HepG2 (cell line): Measurements from ENCODE around the gene RIN3. TPM values are rescaled to one million over a fixed set of nuclear protein-coding genes. Genes with fewer than 3 reads are reported as not detected.
A peak's percentile ranks its signal among the peaks of the same experiment; 100 is the strongest.

Experiments
- ATAC-seq: fragments of 200-7000 bp; cut with Tn5 transposase; 3 replicates; pipeline ENCODE4 v1.9.1; 2020; ENCODE audit warnings: mild to moderate bottlenecking, moderate library complexity
- BruUV-seq: library from RNA; stranded (reverse); fragments of 400-500 nt; replicated peaks from 2 replicates; lab custom pipeline; 2021; lab: Mats Ljungman, UMichigan
- CTCF ChIA-PET: fragments of 300-600 bp; formaldehyde crosslinking; extraction: SDS; loops from one replicate; lab custom pipeline; 2021; ENCODE audit warnings: low total read pairs, inconsistent platforms, low intra/inter-chr PET ratio; lab: Yijun Ruan, JAX
- POLR2A ChIA-PET: fragments of 350-600 bp; sonication (Branson Sonifier 250); formaldehyde crosslinking; loops from one replicate; lab custom pipeline; 2020; ENCODE audit warnings: antibody characterized with exemption, inconsistent platforms; lab: Yijun Ruan, JAX
- DNase-seq: peaks from one replicate; pipeline ENCODE4 v3.0.0-alpha.2; 2015; ENCODE audit warnings: low spot score
- FAIRE-seq: peaks from 3 replicates; lab custom pipeline; 2011; peaks lifted over from hg19 to GRCh38; lab: Jason Lieb, UNC
- H2AFZ ChIP-seq: one replicate; pipeline ENCODE4 v1.6.1; 2011; ENCODE audit warnings: low read length, inconsistent platforms
- H3K27ac ChIP-seq: fragments of 300-600 bp; 3 replicates; pipeline ENCODE4 v1.8.0; 2011; ENCODE audit warnings: mixed run types, mild to moderate bottlenecking, mixed read lengths, low read length, inconsistent platforms; ENCODE audit not compliant: insufficient read depth; ENCODE audit errors: extremely low read length
- H3K27me3 ChIP-seq, 2 experiments: fragments of 200-600 bp in 1 of 2; 2 replicates in 1 of 2; 3 replicates in 1 of 2; pipeline versions ENCODE4 v1.6.0 to v1.8.0; 2011; ENCODE audit warnings: low read length in 2 of 2, mild to moderate bottlenecking in 2 of 2, moderate library complexity in 2 of 2, inconsistent platforms in 1 of 2; ENCODE audit not compliant: insufficient read depth in 2 of 2, control insufficient read depth in 1 of 2
- H3K36me3 ChIP-seq, 2 experiments: fragments of 200-600 bp in 1 of 2; replicated peaks in 1 of 2; 2 replicates in 1 of 2; 3 replicates in 1 of 2; pipeline versions ENCODE4 v1.5.1 to v1.8.0; 2011; ENCODE audit warnings: low read length in 2 of 2, inconsistent platforms in 1 of 2; ENCODE audit not compliant: insufficient read depth in 2 of 2, control insufficient read depth in 1 of 2
- H3K4me1 ChIP-seq: 2 replicates; pipeline ENCODE4 v1.5.1; 2012; ENCODE audit warnings: low read length, inconsistent platforms; ENCODE audit not compliant: insufficient read depth
- H3K4me2 ChIP-seq: 2 replicates; pipeline ENCODE4 v1.6.0; 2011; ENCODE audit warnings: low read depth, low read length, inconsistent platforms
- H3K4me3 ChIP-seq, 3 experiments: fragments of 200-600 bp in 1 of 3; sonication (generic), shearing (Covaris generic) in 1 of 3; replicated peaks in 1 of 3; 2 replicates each; pipeline ENCODE4 v1.5.1; 2011 to 2016; ENCODE audit warnings: low read length in 3 of 3, inconsistent platforms in 2 of 3, low read depth in 2 of 3, mild to moderate bottlenecking in 2 of 3, control low read depth in 1 of 3, mixed read lengths in 1 of 3; ENCODE audit not compliant: insufficient read depth in 1 of 3
- H3K79me2 ChIP-seq: one replicate; pipeline ENCODE4 v1.6.1; 2011; ENCODE audit warnings: low read length, inconsistent platforms; ENCODE audit not compliant: insufficient read depth
- H3K9ac ChIP-seq: 2 replicates; pipeline ENCODE4 v1.6.0; 2011; ENCODE audit warnings: mild to moderate bottlenecking, low read depth, low read length, inconsistent platforms; ENCODE audit not compliant: insufficient read depth
- H3K9me3 ChIP-seq: 2 replicates; pipeline ENCODE4 v1.5.1; 2012; ENCODE audit warnings: mild to moderate bottlenecking, low read length
- H4K20me1 ChIP-seq: 2 replicates; pipeline ENCODE4 v1.6.0; 2011; ENCODE audit warnings: inconsistent platforms, mild to moderate bottlenecking, low read length, moderate library complexity; ENCODE audit not compliant: insufficient read depth
- ASH2L ChIP-seq: fragments of 300-600, 200-600 bp; sonication (generic); IDR thresholded peaks from 2 replicates; pipeline ENCODE4 v1.7.0; 2017; ENCODE audit warnings: low read depth, mild to moderate bottlenecking, moderate library complexity, mixed read lengths, low read length; ENCODE audit not compliant: insufficient read length
- BHLHE40 ChIP-seq: IDR thresholded peaks from 2 replicates; pipeline ENCODE4 v1.6.1; 2011; ENCODE audit warnings: low read length, improper control_type of control experiment
- BRD4 ChIP-seq: sonication (generic); formaldehyde crosslinking; IDR thresholded peaks from 2 replicates; pipeline ENCODE4 v1.4.0; 2020; ENCODE audit warnings: missing genetic modification reagents
- CBX5 ChIP-seq: sonication (generic); formaldehyde crosslinking; IDR thresholded peaks from 2 replicates; pipeline ENCODE4 v1.4.0; 2020; ENCODE audit warnings: missing genetic modification reagents, borderline replicate concordance
- CENPT ChIP-seq: sonication (generic); formaldehyde crosslinking; IDR thresholded peaks from 2 replicates; pipeline ENCODE4 v1.8.0; 2022; ENCODE audit warnings: low read depth, mild to moderate bottlenecking, moderate library complexity, missing genetic modification reagents
- CTCF ChIP-seq: sonication (generic); formaldehyde crosslinking; IDR thresholded peaks from 2 replicates; pipeline ENCODE4 v1.5.0; 2020; ENCODE audit warnings: mild to moderate bottlenecking, missing genetic modification reagents, moderate library complexity
- DZIP1 ChIP-seq: sonication (generic); formaldehyde crosslinking; IDR thresholded peaks from 2 replicates; pipeline ENCODE4 v1.5.0; 2020; ENCODE audit warnings: mild to moderate bottlenecking, missing genetic modification reagents
- ELF4 ChIP-seq: sonication (generic); formaldehyde crosslinking; IDR thresholded peaks from 2 replicates; pipeline ENCODE4 v1.5.0; 2020; ENCODE audit warnings: missing genetic modification reagents, mild to moderate bottlenecking, moderate library complexity, borderline replicate concordance
- SMC3 ChIP-seq: IDR thresholded peaks from 2 replicates; pipeline ENCODE4 v1.6.1; 2011; ENCODE audit warnings: low read length, improper control_type of control experiment
- SRSF9 ChIP-seq: fragments of 200-400 bp; formaldehyde crosslinking; IDR thresholded peaks from 2 replicates; pipeline ENCODE4 v1.6.1; 2018; ENCODE audit warnings: borderline replicate concordance, mild to moderate bottlenecking, low read depth, low read length; ENCODE audit not compliant: insufficient read depth, poor library complexity, severe bottlenecking
- STAG1 ChIP-seq: sonication (generic); formaldehyde crosslinking; IDR thresholded peaks from 2 replicates; pipeline ENCODE4 v1.4.0; 2020; ENCODE audit warnings: missing genetic modification reagents
- YEATS2 ChIP-seq: sonication (generic); formaldehyde crosslinking; IDR thresholded peaks from 2 replicates; pipeline ENCODE4 v1.4.0; 2020; ENCODE audit warnings: missing genetic modification reagents, borderline replicate concordance
- ZBTB46 ChIP-seq: sonication (generic); formaldehyde crosslinking; IDR thresholded peaks from 2 replicates; pipeline ENCODE4 v1.4.0; 2020; ENCODE audit warnings: mild to moderate bottlenecking, missing genetic modification reagents, borderline replicate concordance
- ZBTB7B ChIP-seq: sonication (generic); formaldehyde crosslinking; IDR thresholded peaks from 2 replicates; pipeline ENCODE4 v1.4.0; 2020; ENCODE audit warnings: missing genetic modification reagents
- ZMYM3 ChIP-seq: sonication (generic); formaldehyde crosslinking; IDR thresholded peaks from 2 replicates; pipeline ENCODE4 v1.5.1; 2020; ENCODE audit warnings: mild to moderate bottlenecking, missing genetic modification reagents
- ZNF207 ChIP-seq: fragments of 450-650 bp; IDR thresholded peaks from 2 replicates; pipeline ENCODE4 v1.6.1; 2016; ENCODE audit warnings: antibody characterized with exemption, borderline replicate concordance
- ZNF224 ChIP-seq: sonication (generic); formaldehyde crosslinking; IDR thresholded peaks from 2 replicates; pipeline ENCODE4 v1.5.0; 2020; ENCODE audit warnings: mild to moderate bottlenecking, missing genetic modification reagents
- ZNF335 ChIP-seq: sonication (generic); formaldehyde crosslinking; IDR thresholded peaks from 2 replicates; pipeline ENCODE4 v1.4.0; 2020; ENCODE audit warnings: missing genetic modification reagents
- ZNF720 ChIP-seq: sonication (generic); formaldehyde crosslinking; IDR thresholded peaks from 2 replicates; pipeline ENCODE4 v1.4.0; 2020; ENCODE audit warnings: missing genetic modification reagents
- ZNF788 ChIP-seq: sonication (generic); formaldehyde crosslinking; IDR thresholded peaks from 2 replicates; pipeline ENCODE4 v1.5.0; 2020; ENCODE audit warnings: mild to moderate bottlenecking, missing genetic modification reagents, borderline replicate concordance
- WGBS: methylation state at CpG from one replicate; pipeline ENCODE4 v1.1.6; 2017; ENCODE audit warnings: low lambda C conversion rate; 5-methylcytosine and 5-hydroxymethylcytosine counted together
- in situ Hi-C: cut with HindIII; loops from 2 replicates; pipeline ENCODE4 v1.10.0; 2017; ENCODE audit warnings: low pct_unique_long_range_greater_than_20kb; ENCODE audit not compliant: extremely low pct_ligation_motif_present
- intact Hi-C: fragments of 100-400 bp; cut with micrococcal nuclease; formaldehyde crosslinking; loops from one replicate; pipeline ENCODE4 v1.10.0; 2022; ENCODE audit not compliant: unreplicated experiment
- polyA plus RNA-seq, 8 experiments: library from polyadenylated mRNA; depleted of rRNA in 3 of 8; stranded (reverse) in 7 of 8; unstranded in 1 of 8; fragments of >200 nt; fragmentation: Illumina TruSeq in 4 of 8; extraction: Trizol in 4 of 8; gene quantifications; 2 replicates each; pipeline versions ENCODE4 v1.2.1 to v1.2.3, GENCODE V29; 2011 to 2016; ENCODE audit warnings: low read depth in 4 of 8, missing spikeins in 1 of 8, mixed read lengths in 1 of 8; ENCODE audit not compliant: insufficient read depth in 1 of 8
- total RNA-seq, 5 experiments: library from RNA; depleted of rRNA; stranded (reverse); fragments of >200 nt; fragmentation: Illumina TruSeq; extraction: Trizol; gene quantifications; 2 replicates each; pipeline ENCODE4 v1.2.3, GENCODE V29; 2016; ENCODE audit warnings: low read depth in 1 of 5

The RIN3 gene
- total and polyA plus RNA-seq, 2 of the 13 experiments (the other 11 are each of a cell fraction or from before 2014, with no cell fraction given): 2.3 to 3.6 TPM

GRCh38 chr14:92589213-92589852, 75.8 kb downstream of the RIN3 start:
- Histone ChIP-seq H3K27ac (no peak overlapping the region), H3K27me3 (no peaks in the 10 kb centered on the region), H3K79me2 (no peaks in the 10 kb centered on the region), H3K9me3 (no peaks in the 10 kb centered on the region), H3K9ac (no peak overlapping the region), H3K4me3 (no peak overlapping the region), H3K4me2 (no peak overlapping the region), H4K20me1 (no peaks in the 10 kb centered on the region), H3K36me3 (peaks cover 3 to 6% of the 10 kb centered on the region in 2 experiments; a peak in 1 of 5 replicates), H2AFZ (no peak overlapping the region), H3K4me1 (no peaks in the 10 kb centered on the region)
- ChIA-PET POLR2A (no interaction called here), CTCF (no interaction called here)
- DNase-seq (peak; percentile 34), FAIRE-seq (peak; percentile 37), ATAC-seq (peak; percentile 80)
- intact Hi-C loops (no loop called here), in situ Hi-C loops (no loop called here)
- 84% methylated on average over 5 of the region's 5 CpGs for WGBS
- no TSS peak for BruUV-seq
- TF ChIP-seq BHLHE40 (no peak), ZNF720 (CRISPR knock-in tag) (no peak), DZIP1 (CRISPR knock-in tag) (no peak), SMC3 (peak; percentile 37; the same call in 1 of the 2 replicates), ZNF207 (no peak), CBX5 (CRISPR knock-in tag) (no peak), ZNF335 (CRISPR knock-in tag) (no peak), ZBTB46 (CRISPR knock-in tag) (no peak), ELF4 (CRISPR knock-in tag) (no peak), ZNF788 (CRISPR knock-in tag) (no peak), YEATS2 (CRISPR knock-in tag) (no peak), ZBTB7B (CRISPR knock-in tag) (no peak), CENPT (CRISPR knock-in tag) (no peak), ASH2L (no peak), ZMYM3 (0 out of 2 replicates have a peak, but pooled peaks have one; percentile 37), ZNF224 (CRISPR knock-in tag) (no peak), SRSF9 (no peak), CTCF (CRISPR knock-in tag) (peak; percentile 56), BRD4 (CRISPR knock-in tag) (no peak), STAG1 (CRISPR knock-in tag) (peak; percentile 47)
